Left ventricle myocardium inferior (tissue), 1 donor: ENCODE measurements around the gene CPOX. TPM values are rescaled to one million over a fixed set of nuclear protein-coding genes. Genes with fewer than 3 reads are reported as not detected.

Experiments used
- DNase-seq: peaks from one replicate; pipeline ENCODE4 v3.0.0-alpha.2; 2020
- H3K27ac ChIP-seq: fragments of 200-600 bp; replicated peaks from 2 replicates; pipeline ENCODE4 v1.8.0; 2021
- H3K27me3 ChIP-seq: fragments of 200-600 bp; 2 replicates; pipeline ENCODE4 v1.8.0; 2021; ENCODE audit warnings: low read depth
- H3K36me3 ChIP-seq: fragments of 200-600 bp; 2 replicates; pipeline ENCODE4 v1.8.0; 2021
- H3K4me1 ChIP-seq: fragments of 200-600 bp; 2 replicates; pipeline ENCODE4 v1.8.0; 2021
- H3K4me3 ChIP-seq: fragments of 200-600 bp; 2 replicates; pipeline ENCODE4 v1.8.0; 2021; ENCODE audit warnings: mild to moderate bottlenecking, moderate library complexity
- H3K9me3 ChIP-seq: fragments of 200-600 bp; replicated peaks from 2 replicates; pipeline ENCODE4 v1.8.0; 2021
- CTCF ChIP-seq: fragments of 200-600 bp; IDR thresholded peaks from 2 replicates; pipeline ENCODE4 v1.8.0; 2021; ENCODE audit warnings: antibody characterized with exemption, mild to moderate bottlenecking, borderline replicate concordance
- intact Hi-C: fragments of 100-400 bp; cut with micrococcal nuclease; formaldehyde crosslinking; loops from one replicate; pipeline ENCODE4 v1.11.0; 2022
- total RNA-seq: library from RNA; stranded (reverse); fragmentation: NEBNext Ultra II Directional; extraction: Animal tissue kit (Norgen Biotek cat#: 25700); gene quantifications from one replicate; pipeline ENCODE4 v1.2.1, GENCODE V29; 2021
- donor health status: DM: no; HTN: yes; CAD: no; lungs with severe emphysema.

CPOX gene
- total RNA-seq, 1 donor from 2014 or later: 12.8 TPM

GRCh38 chr3:98531622-98532274 lies 61.7 kb downstream of the CPOX start, which contains the start of gene GPR15:
Gene GPR15, plus strand, starts transcription at chr3:98531978. Its CDS starts 56 bp downstream, at chr3:98532034.
- H3K27ac ChIP-seq: no peak within 1 kb of the TSS
- no peaks in the 10 kb centered on the region for H3K36me3 ChIP-seq
- no peaks in the 10 kb centered on the region for H3K9me3 ChIP-seq
- TF ChIP-seq CTCF: no peak
- no peaks in the 10 kb centered on the region for H3K27me3 ChIP-seq
- H3K4me3 ChIP-seq: no peak within 1 kb of the TSS
- intact Hi-C loops: no loop called here
- no peak for DNase-seq
- no peaks in the 10 kb centered on the region for H3K4me1 ChIP-seq

- Histone ChIP-seq H3K27ac (no peak overlapping the region), H3K4me3 (no peak overlapping the region), H3K36me3 (no peaks in the 10 kb centered on the region), H3K4me1 (no peaks in the 10 kb centered on the region), H3K27me3 (no peaks in the 10 kb centered on the region), H3K9me3 (no peaks in the 10 kb centered on the region)
- intact Hi-C loops: no loop called here
- DNase-seq: no peak
- no peak for TF ChIP-seq CTCF
Measured at GRCh38 chr3:98530676-98531075, 62.7 kb downstream of the CPOX start.

DNA sequence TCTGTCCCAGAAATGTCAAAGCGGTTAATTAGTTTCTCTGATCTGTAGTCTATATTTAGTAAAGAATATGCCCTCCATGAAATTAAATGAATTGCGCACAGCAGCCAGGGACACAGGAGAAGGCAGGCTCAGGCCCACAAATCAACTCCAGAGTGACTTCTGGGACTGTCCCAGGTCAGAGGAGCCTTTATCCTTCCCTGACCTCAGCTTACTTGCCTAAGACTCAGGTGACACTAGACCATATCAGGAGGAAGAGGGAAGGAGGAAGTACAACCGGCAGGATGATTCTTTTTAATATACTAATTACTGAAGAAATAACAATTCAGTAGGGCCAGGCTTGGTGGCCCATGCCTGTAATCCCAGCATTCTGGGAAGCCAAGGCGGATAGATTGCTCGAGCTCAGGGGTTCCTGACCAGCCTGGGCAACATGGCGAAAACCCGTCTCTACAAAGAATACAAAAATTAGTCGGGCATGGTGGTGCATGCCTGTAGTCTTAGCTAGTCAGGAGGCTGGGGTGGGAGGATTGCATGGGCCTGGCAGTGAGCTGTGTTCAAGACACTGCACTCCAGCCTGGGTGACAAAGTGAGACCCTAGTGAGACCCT lies 63.5 kb downstream of the CPOX start:
- intact Hi-C loops: no loop called here
- no peak for TF ChIP-seq CTCF
- H3K36me3 ChIP-seq: no peaks in the 10 kb centered on the region
- no peaks in the 10 kb centered on the region for H3K27me3 ChIP-seq
- H3K27ac ChIP-seq: no peak overlapping the region
- no peak overlapping the region for H3K4me3 ChIP-seq
- no peaks in the 10 kb centered on the region for H3K4me1 ChIP-seq
- DNase-seq: no peak
- H3K9me3 ChIP-seq: no peaks in the 10 kb centered on the region

Other genes starting within 250 kb of the CPOX start
- gene OR5K4, start 239.8 kb downstream of the CPOX start, total RNA-seq: not detected
- gene OR5K3, start 202.9 kb downstream of the CPOX start, total RNA-seq: not detected
- gene OR5K1, start 130.4 kb downstream of the CPOX start, total RNA-seq: not detected
- not detected for gene OR5K2, start 95.9 kb downstream of the CPOX start, total RNA-seq
- gene CLDND1, start 70.7 kb downstream of the CPOX start, total RNA-seq: 69.9 TPM
- gene GPR15, start 61.6 kb downstream of the CPOX start, total RNA-seq: not detected
- gene ST3GAL6, start 169.7 kb upstream of the CPOX start, total RNA-seq: 52.5 TPM